CD4-positive, alpha-beta memory T cell (primary cell): Measurements from ENCODE around the gene DNAH6. TPM values are rescaled to one million over a fixed set of nuclear protein-coding genes. Genes with fewer than 3 reads are reported as not detected.
A peak's percentile ranks its signal among the peaks of the same experiment; 100 is the strongest.

Source experiments
- CTCF ChIA-PET: fragments of 350-600 bp; sonication (Branson Sonifier 250); formaldehyde crosslinking; loops from one replicate; lab custom pipeline; 2021; ENCODE audit warnings: inconsistent platforms; ENCODE audit not compliant: partially characterized antibody; lab: Charles Lee
- POLR2A ChIA-PET: fragments of 350-600 bp; sonication (Branson Sonifier 250); formaldehyde crosslinking; loops from one replicate; lab custom pipeline; 2021; ENCODE audit not compliant: partially characterized antibody; lab: Charles Lee
- DNase-seq, 5 donors: peaks; one replicate each; pipeline versions ENCODE4 v3.0.0 to v3.0.0-alpha.2; 2020 to 2022; ENCODE audit warnings: mixed read lengths in 1 of 5
- H3K27ac ChIP-seq: one replicate; pipeline ENCODE4 v1.7.0; 2013; ENCODE audit warnings: low read depth, low read length
- H3K27me3 ChIP-seq: 2 replicates; pipeline ENCODE4 v1.7.0; 2013; ENCODE audit warnings: mild to moderate bottlenecking, low read length, moderate library complexity; ENCODE audit not compliant: insufficient read depth
- H3K36me3 ChIP-seq: 2 replicates; pipeline ENCODE4 v1.7.0; 2013; ENCODE audit warnings: mild to moderate bottlenecking, low read length, moderate library complexity; ENCODE audit not compliant: insufficient read depth
- H3K4me1 ChIP-seq: 2 replicates; pipeline ENCODE4 v1.7.0; 2013; ENCODE audit warnings: mild to moderate bottlenecking, low read length, moderate library complexity; ENCODE audit not compliant: insufficient read depth
- H3K4me3 ChIP-seq, 2 donors: one replicate each; pipeline ENCODE4 v1.7.0; 2013; ENCODE audit warnings: low read length in 2 of 2, mild to moderate bottlenecking in 1 of 2
- H3K9me3 ChIP-seq, 2 donors: one replicate each; pipeline ENCODE4 v1.7.0; 2013; ENCODE audit warnings: low read length in 2 of 2, control low read depth in 1 of 2; ENCODE audit not compliant: control insufficient read depth in 1 of 2
- H3K27ac Mint-ChIP-seq, 7 donors: one replicate each; pipeline ENCODE4 v1.8.0; 2020 to 2021; ENCODE audit warnings: mixed read lengths in 7 of 7, mild to moderate bottlenecking in 6 of 7, inconsistent platforms in 3 of 7, moderate library complexity in 3 of 7
- H3K27me3 Mint-ChIP-seq, 2 donors: one replicate each; pipeline ENCODE4 v1.8.0; 2020 to 2021; ENCODE audit warnings: mixed read lengths in 2 of 2
- H3K36me3 Mint-ChIP-seq, 2 donors: one replicate each; pipeline ENCODE4 v1.8.0; 2020 to 2021; ENCODE audit warnings: mixed read lengths in 2 of 2, inconsistent platforms in 1 of 2, mild to moderate bottlenecking in 1 of 2
- H3K4me1 Mint-ChIP-seq, 4 donors: one replicate each; pipeline ENCODE4 v1.8.0; 2020 to 2021; ENCODE audit warnings: mixed read lengths in 4 of 4, mild to moderate bottlenecking in 1 of 4
- H3K4me3 Mint-ChIP-seq, 8 donors: one replicate each; pipeline ENCODE4 v1.8.0; 2020 to 2021; ENCODE audit warnings: mixed read lengths in 8 of 8, mild to moderate bottlenecking in 7 of 8, moderate library complexity in 6 of 8, inconsistent platforms in 3 of 8
- H3K9me3 Mint-ChIP-seq, 8 donors: one replicate each; pipeline ENCODE4 v1.8.0; 2020 to 2021; ENCODE audit warnings: mixed read lengths in 8 of 8, mild to moderate bottlenecking in 5 of 8, inconsistent platforms in 3 of 8, moderate library complexity in 1 of 8
- intact Hi-C: fragments of 100-400 bp; cut with micrococcal nuclease; formaldehyde crosslinking; loops from one replicate; pipeline ENCODE4 v1.15.1; 2023
- polyA plus RNA-seq, 2 donors: library from polyadenylated mRNA; unstranded; fragments of 300-500 nt; fragmentation: Illumina TruSeq; gene quantifications; one replicate each; pipeline ENCODE4 v1.2.3, GENCODE V29; 2021
- total RNA-seq, 2 experiments: library from RNA; stranded (reverse); gene quantifications; one replicate each; pipeline ENCODE4 v1.2.3, GENCODE V29; 2021

DNAH6 gene
- total and polyA plus RNA-seq, 4 experiments from 2014 or later: 0.22 to 2.9 (median 1.2) TPM

DNA sequence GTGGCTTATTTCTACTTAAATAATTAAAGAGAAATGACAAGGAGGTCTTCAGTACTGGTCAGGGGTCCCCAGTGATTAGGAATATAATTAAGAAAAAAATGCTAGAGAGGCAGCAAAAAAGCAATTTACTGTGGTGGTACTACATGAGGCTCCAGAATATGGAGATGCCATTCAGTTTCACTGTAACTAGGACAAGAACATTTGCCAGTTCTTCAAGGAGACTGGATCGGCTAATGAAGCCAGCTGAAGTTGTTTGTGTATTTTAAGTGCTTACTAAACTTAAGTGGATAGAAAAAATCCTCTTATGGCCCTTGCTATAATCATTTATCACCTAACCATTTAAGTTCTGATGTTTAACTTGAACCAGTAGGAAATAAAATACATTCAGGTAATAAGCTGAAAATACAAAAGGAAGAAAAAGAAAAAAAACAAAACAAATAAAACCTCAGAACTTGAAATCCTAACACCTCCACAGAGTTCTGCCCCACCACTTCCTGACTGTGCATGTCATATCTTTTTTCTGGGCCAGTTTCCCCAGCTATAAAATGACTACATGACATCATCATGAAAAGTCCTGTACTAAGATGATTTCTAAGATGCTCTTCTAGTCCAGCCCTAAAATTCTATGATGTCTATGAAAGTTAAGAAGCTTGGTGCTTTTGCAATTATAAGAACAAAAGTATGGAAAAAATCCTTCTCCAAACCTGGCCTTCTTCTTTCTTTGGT, 266.6 kb downstream of the DNAH6 start:
- ChIA-PET CTCF (interaction anchor here (1.0 to 3.9 kb wide), 12 partner anchors 16 to 143 kb away, joined by 3 to 21 read pairs (median 4); no protein-coding TSS in a partner anchor), POLR2A (interaction anchor here (0.6 to 5.6 kb wide), 30 partner anchors 10 to 188 kb away, joined by 3 to 121 read pairs (median 6); partner anchors contain the start of genes KCMF1, TMSB10 and TRABD2A)
- H3K4me1 Mint-ChIP-seq: peaks cover 73 to 86% (median 79%) of the 10 kb centered on the region in 4 donors
- no peaks in the 10 kb centered on the region for H3K27me3 ChIP-seq
- H3K27ac Mint-ChIP-seq: peak overlapping the region; percentile 84 to 96 (median 93)
- peak overlapping the region; percentile 52 to 84 (median 74) for H3K4me3 Mint-ChIP-seq
- H3K9me3 Mint-ChIP-seq: peaks cover 0 to 5% (median 0%) of the 10 kb centered on the region in 8 donors
- H3K4me3 ChIP-seq: peak overlapping the region; percentile 6 to 23
- DNase-seq: peak; percentile 74 to 84 (median 83)
- H3K27ac ChIP-seq: peak overlapping the region; percentile 53
- peaks cover 3 to 11% of the 10 kb centered on the region in 2 donors for H3K36me3 Mint-ChIP-seq
- H3K9me3 ChIP-seq: no peaks in the 10 kb centered on the region
- H3K4me1 ChIP-seq: peaks cover 74% of the 10 kb centered on the region
- no peaks in the 10 kb centered on the region for H3K36me3 ChIP-seq
- no peaks in the 10 kb centered on the region for H3K27me3 Mint-ChIP-seq
- intact Hi-C loops: loop anchor here (1.0 to 10.0 kb wide), 6 partner anchors 42 to 268 kb away; partner anchors contain the start of genes DNAH6 and KCMF1

DNA sequence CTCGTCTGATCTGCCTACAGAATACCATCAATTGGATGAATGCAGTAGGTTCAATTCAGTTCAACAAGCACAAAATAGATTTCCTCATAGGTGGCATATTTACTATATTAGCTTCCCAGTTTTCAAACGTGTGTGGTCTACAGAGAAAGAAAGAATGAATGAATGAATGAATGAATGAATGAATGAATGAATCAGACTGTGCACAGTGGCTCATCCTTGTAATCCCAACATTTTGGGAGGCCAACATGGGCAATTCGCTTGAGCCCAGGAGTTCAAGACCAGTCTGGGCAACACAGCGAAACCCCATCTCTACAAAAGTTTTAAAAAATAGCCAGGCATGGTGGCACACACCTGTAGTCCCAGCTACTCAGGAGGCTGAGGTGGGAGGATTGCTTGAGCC, 269.7 kb downstream of the DNAH6 start:
- no peaks in the 10 kb centered on the region for H3K9me3 ChIP-seq
- peaks cover 43% of the 10 kb centered on the region for H3K4me1 ChIP-seq
- Mint-ChIP-seq H3K4me3 (peak overlapping the region in 1 of 8 donors; percentile 26), H3K27me3 (no peaks in the 10 kb centered on the region), H3K4me1 (peaks cover 43 to 60% (median 51%) of the 10 kb centered on the region in 4 donors), H3K27ac (peak overlapping the region in 2 of 7 donors; percentile 5 to 46), H3K36me3 (peaks cover 1 to 12% of the 10 kb centered on the region in 2 donors), H3K9me3 (peaks cover 0 to 5% (median 0%) of the 10 kb centered on the region in 8 donors)
- H3K36me3 ChIP-seq: no peaks in the 10 kb centered on the region
- POLR2A ChIA-PET: interaction anchor here (1.1 kb wide), 1 partner anchor 55 kb away, joined by 3 read pairs; no protein-coding TSS in a partner anchor
- no peak overlapping the region for H3K27ac ChIP-seq
- DNase-seq: no peak
- no peak overlapping the region for H3K4me3 ChIP-seq
- intact Hi-C loops: loop anchor here (10.0 kb wide), 1 partner anchor 271 kb away; the partner anchor contains the start of gene DNAH6
- H3K27me3 ChIP-seq: no peaks in the 10 kb centered on the region
- CTCF ChIA-PET: interaction anchor here (0.7 to 1.6 kb wide), 5 partner anchors 21 to 140 kb away, joined by 3 to 4 read pairs (median 3); no protein-coding TSS in a partner anchor

DNA sequence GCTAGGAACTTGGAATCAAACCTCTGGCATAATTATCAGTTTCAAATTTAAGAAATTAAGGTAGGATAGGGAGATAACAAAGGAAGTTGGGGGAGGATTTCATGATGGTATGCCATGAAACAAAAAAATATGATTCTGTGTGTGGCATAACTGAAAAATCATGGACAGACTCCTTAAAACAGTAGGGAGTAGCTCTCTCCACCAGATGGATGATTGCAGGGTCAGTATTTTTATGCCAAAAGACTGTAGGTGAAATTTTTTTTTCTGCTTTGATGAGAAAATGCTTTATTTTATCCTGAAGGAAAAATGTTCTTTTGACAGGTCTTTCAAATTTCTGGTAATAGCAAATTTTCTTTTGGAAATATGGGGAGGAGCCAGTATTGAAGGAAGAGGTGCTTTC, 270.3 kb downstream of the DNAH6 start:
- no peak overlapping the region for H3K4me3 Mint-ChIP-seq
- peaks cover 38 to 53% (median 45%) of the 10 kb centered on the region in 4 donors for H3K4me1 Mint-ChIP-seq
- ChIA-PET POLR2A (interaction anchor here (0.7 kb wide), 1 partner anchor 60 kb away, joined by 3 read pairs; no protein-coding TSS in a partner anchor), CTCF (interaction anchor here (0.7 to 1.6 kb wide), 5 partner anchors 21 to 139 kb away, joined by 3 to 4 read pairs (median 3); no protein-coding TSS in a partner anchor)
- no peak for DNase-seq
- no peaks in the 10 kb centered on the region for H3K9me3 ChIP-seq
- H3K4me1 ChIP-seq: peaks cover 37% of the 10 kb centered on the region
- H3K27ac ChIP-seq: no peak overlapping the region
- H3K36me3 Mint-ChIP-seq: peaks cover 1 to 12% of the 10 kb centered on the region in 2 donors
- no peaks in the 10 kb centered on the region for H3K27me3 ChIP-seq
- intact Hi-C loops: loop anchor here (10.0 kb wide), 1 partner anchor 272 kb away; the partner anchor contains the start of gene DNAH6
- no peak overlapping the region for H3K4me3 ChIP-seq
- H3K27me3 Mint-ChIP-seq: no peaks in the 10 kb centered on the region
- H3K36me3 ChIP-seq: no peaks in the 10 kb centered on the region
- no peak overlapping the region for H3K27ac Mint-ChIP-seq
- H3K9me3 Mint-ChIP-seq: peaks cover 0 to 5% (median 0%) of the 10 kb centered on the region in 8 donors

GRCh38 chr2:84788027-84788426, 271.7 kb downstream of the DNAH6 start:
- intact Hi-C loops: loop anchor here (10.0 kb wide), 1 partner anchor 273 kb away; the partner anchor contains the start of gene DNAH6
- DNase-seq: no peak
- H3K4me3 Mint-ChIP-seq: no peak overlapping the region
- Histone ChIP-seq H3K27ac (no peak overlapping the region), H3K4me3 (no peak overlapping the region), H3K36me3 (no peaks in the 10 kb centered on the region), H3K4me1 (peaks cover 22% of the 10 kb centered on the region), H3K9me3 (no peaks in the 10 kb centered on the region), H3K27me3 (no peaks in the 10 kb centered on the region)
- H3K36me3 Mint-ChIP-seq: peaks cover 1 to 12% of the 10 kb centered on the region in 2 donors
- no peaks in the 10 kb centered on the region for H3K27me3 Mint-ChIP-seq
- peak overlapping the region in 2 of 7 donors; percentile 9 to 14 for H3K27ac Mint-ChIP-seq
- ChIA-PET CTCF (interaction anchor here (0.7 to 0.9 kb wide), 2 partner anchors 46 to 62 kb away, joined by 3 to 4 read pairs; no protein-coding TSS in a partner anchor), POLR2A (interaction anchor here (1.2 to 1.5 kb wide), 3 partner anchors 8 to 61 kb away, joined by 3 to 4 read pairs (median 4); no protein-coding TSS in a partner anchor)
- peaks cover 0 to 8% (median 2%) of the 10 kb centered on the region in 8 donors for H3K9me3 Mint-ChIP-seq
- H3K4me1 Mint-ChIP-seq: peaks cover 26 to 39% (median 32%) of the 10 kb centered on the region in 4 donors

GRCh38 chr2:84788498-84788897, 272.2 kb downstream of the DNAH6 start:
- no peak overlapping the region for H3K27ac Mint-ChIP-seq

GRCh38 chr2:84792856-84793522, 276.7 kb downstream of the DNAH6 start:
- no peaks in the 10 kb centered on the region for H3K36me3 ChIP-seq
- Mint-ChIP-seq H3K27ac (no peak overlapping the region), H3K36me3 (peaks cover 0 to 4% of the 10 kb centered on the region in 2 donors), H3K4me1 (peaks cover 4 to 21% (median 12%) of the 10 kb centered on the region in 4 donors), H3K27me3 (no peaks in the 10 kb centered on the region), H3K9me3 (peaks cover 0 to 8% (median 2%) of the 10 kb centered on the region in 8 donors), H3K4me3 (no peak overlapping the region)
- H3K4me3 ChIP-seq: no peak overlapping the region
- ChIA-PET CTCF (interaction anchor here (0.8 to 1.0 kb wide), 2 partner anchors 9 to 11 kb away, joined by 3 to 4 read pairs; no protein-coding TSS in a partner anchor), POLR2A (interaction anchor here (1.2 kb wide), 1 partner anchor 10 kb away, joined by 3 read pairs; no protein-coding TSS in a partner anchor)
- no peak overlapping the region for H3K27ac ChIP-seq
- H3K4me1 ChIP-seq: no peaks in the 10 kb centered on the region
- intact Hi-C loops: no loop called here
- no peak for DNase-seq
- H3K9me3 ChIP-seq: no peaks in the 10 kb centered on the region
- H3K27me3 ChIP-seq: no peaks in the 10 kb centered on the region

More at GRCh38 chr2:84788498-84788897, 272.2 kb downstream of the DNAH6 start:
- Histone ChIP-seq H3K4me3 (no peak overlapping the region), H3K36me3 (no peaks in the 10 kb centered on the region), H3K9me3 (no peaks in the 10 kb centered on the region), H3K27ac (no peak overlapping the region), H3K4me1 (peaks cover 18% of the 10 kb centered on the region), H3K27me3 (no peaks in the 10 kb centered on the region)
- no peak for DNase-seq
- H3K27me3 Mint-ChIP-seq: no peaks in the 10 kb centered on the region
- ChIA-PET POLR2A (interaction anchor here (1.2 to 1.5 kb wide), 3 partner anchors 8 to 61 kb away, joined by 3 to 4 read pairs (median 4); no protein-coding TSS in a partner anchor), CTCF (interaction anchor here (0.7 to 0.9 kb wide), 2 partner anchors 47 to 62 kb away, joined by 3 to 4 read pairs; no protein-coding TSS in a partner anchor)
- H3K4me3 Mint-ChIP-seq: no peak overlapping the region
- peaks cover 0 to 8% (median 2%) of the 10 kb centered on the region in 8 donors for H3K9me3 Mint-ChIP-seq
- H3K4me1 Mint-ChIP-seq: peaks cover 22 to 34% (median 28%) of the 10 kb centered on the region in 4 donors
- peaks cover 1 to 13% of the 10 kb centered on the region in 2 donors for H3K36me3 Mint-ChIP-seq
- intact Hi-C loops: loop anchor here (10.0 kb wide), 1 partner anchor 274 kb away; the partner anchor contains the start of gene DNAH6
